Muscle of leg (tissue), 11 donors: ENCODE results near the gene SEMA4D. TPM values are rescaled to one million over a fixed set of nuclear protein-coding genes. Genes with fewer than 3 reads are reported as not detected.

ENCODE experiments used
- DNase-seq: peaks from one replicate; pipeline ENCODE4 v3.0.0; 2013
- H3K27ac ChIP-seq: one replicate; pipeline ENCODE4 v1.5.1; 2013; ENCODE audit warnings: mild to moderate bottlenecking, low read length, control low read depth
- H3K27me3 ChIP-seq: one replicate; pipeline ENCODE4 v1.6.1; 2013; ENCODE audit warnings: low read length; ENCODE audit not compliant: control insufficient read depth, insufficient read depth
- H3K36me3 ChIP-seq: one replicate; pipeline ENCODE4 v1.6.1; 2013; ENCODE audit warnings: low read length; ENCODE audit not compliant: control insufficient read depth, insufficient read depth
- H3K4me1 ChIP-seq: one replicate; pipeline ENCODE4 v1.6.1; 2013; ENCODE audit warnings: low read length; ENCODE audit not compliant: control insufficient read depth, insufficient read depth
- H3K4me3 ChIP-seq: one replicate; pipeline ENCODE4 v1.5.1; 2013; ENCODE audit warnings: low read length, control low read depth
- H3K9me3 ChIP-seq: replicated peaks from 2 replicates; pipeline ENCODE4 v1.6.1; 2013; ENCODE audit warnings: low read depth, low read length; ENCODE audit not compliant: control insufficient read depth
- WGBS: methylation state at CpG from one replicate; pipeline ENCODE4 v1.1.5; 2013; ENCODE audit warnings: missing lambda C conversion rate; ENCODE audit not compliant: insufficient coverage; 5-methylcytosine and 5-hydroxymethylcytosine counted together
- polyA plus RNA-seq, 8 donors: library from polyadenylated mRNA; unstranded; fragments of 120-200 nt; gene quantifications; one replicate each; pipeline versions ENCODE4 v1.2.1 to v1.2.3, GENCODE V29; 2013; ENCODE audit warnings: inconsistent platforms in 1 of 8, low replicate concordance in 1 of 8; ENCODE audit not compliant: insufficient read length in 8 of 8, insufficient read depth in 1 of 8
- total RNA-seq: library from RNA; stranded (reverse); fragments of 120-200 nt; gene quantifications from one replicate; pipeline ENCODE4 v1.2.4, GENCODE V29; 2013

Gene SEMA4D
- total and polyA plus RNA-seq, 9 donors, result 12.4 to 25.3 (median 17.2) TPM

- Histone ChIP-seq H3K27me3 (peaks cover 5% of the 10 kb centered on the region), H3K4me1 (peaks cover 4% of the 10 kb centered on the region), H3K9me3 (peaks cover 4% of the 10 kb centered on the region), H3K4me3 (no peak overlapping the region), H3K36me3 (no peaks in the 10 kb centered on the region), H3K27ac (no peak overlapping the region)
- no peak for DNase-seq
- 77% methylated on average over 6 of the region's 6 CpGs for WGBS
These were observed 32.8 kb upstream of the SEMA4D start for GRCh38 chr9:89530726-89531125.

- Histone ChIP-seq H3K4me1 (peaks cover 15% of the 10 kb centered on the region), H3K27me3 (peaks cover 3% of the 10 kb centered on the region), H3K9me3 (peaks cover 4% of the 10 kb centered on the region), H3K27ac (no peak overlapping the region), H3K4me3 (no peak overlapping the region), H3K36me3 (no peaks in the 10 kb centered on the region)
- DNase-seq, result no peak
- 86% methylated on average over 3 of the region's 5 CpGs for WGBS
These were observed 31.5 kb upstream of the SEMA4D start for GRCh38 chr9:89529243-89530035.

GRCh38 chr9:89528540-89528939, 30.6 kb upstream of the SEMA4D start:
- Histone ChIP-seq H3K4me1 (peaks cover 23% of the 10 kb centered on the region), H3K27ac (no peak overlapping the region), H3K36me3 (no peaks in the 10 kb centered on the region), H3K9me3 (peaks cover 4% of the 10 kb centered on the region), H3K27me3 (peaks cover 3% of the 10 kb centered on the region), H3K4me3 (no peak overlapping the region)
- WGBS, result 92% methylated on average over 5 of the region's 6 CpGs
- DNase-seq, result no peak

GRCh38 chr9:89528131-89528530, 30.2 kb upstream of the SEMA4D start:
- WGBS, result 100% methylated on average over 2 of the region's 5 CpGs
- DNase-seq, result no peak
- peaks cover 4% of the 10 kb centered on the region for H3K9me3 ChIP-seq
- H3K4me3 ChIP-seq, result no peak overlapping the region
- H3K27me3 ChIP-seq, result peaks cover 3% of the 10 kb centered on the region
- no peaks in the 10 kb centered on the region for H3K36me3 ChIP-seq
- no peak overlapping the region for H3K27ac ChIP-seq
- peaks cover 25% of the 10 kb centered on the region for H3K4me1 ChIP-seq

GRCh38 chr9:89527084-89527483, 29.2 kb upstream of the SEMA4D start:
- Histone ChIP-seq H3K36me3 (no peaks in the 10 kb centered on the region), H3K27ac (no peak overlapping the region), H3K4me3 (no peak overlapping the region), H3K9me3 (peaks cover 4% of the 10 kb centered on the region), H3K27me3 (peaks cover 3% of the 10 kb centered on the region), H3K4me1 (peaks cover 28% of the 10 kb centered on the region)
- WGBS, result 100% methylated on average over 1 of the region's 2 CpGs
- DNase-seq, result peak; percentile 74

GRCh38 chr9:89526667-89527066, 28.8 kb upstream of the SEMA4D start:
- Histone ChIP-seq H3K36me3 (no peaks in the 10 kb centered on the region), H3K27ac (no peak overlapping the region), H3K9me3 (peaks cover 4% of the 10 kb centered on the region), H3K4me3 (no peak overlapping the region), H3K4me1 (peaks cover 28% of the 10 kb centered on the region), H3K27me3 (peaks cover 3% of the 10 kb centered on the region)
- WGBS, result 60% methylated on average over 1 of the region's 3 CpGs
- no peak for DNase-seq

GRCh38 chr9:89525446-89526374, 27.8 kb upstream of the SEMA4D start:
- no peaks in the 10 kb centered on the region for H3K36me3 ChIP-seq
- peak overlapping the region; percentile 10 for H3K27ac ChIP-seq

GRCh38 chr9:89524963-89525362, 27.1 kb upstream of the SEMA4D start:
- no peak overlapping the region for H3K4me3 ChIP-seq
- H3K27me3 ChIP-seq, result peaks cover 3% of the 10 kb centered on the region
- peak overlapping the region; percentile 10 for H3K27ac ChIP-seq
- DNase-seq, result peak; percentile 84
- no peaks in the 10 kb centered on the region for H3K36me3 ChIP-seq
- WGBS, result 31% methylated on average over 6 of the region's 6 CpGs
- H3K9me3 ChIP-seq, result peaks cover 4% of the 10 kb centered on the region
- peaks cover 29% of the 10 kb centered on the region for H3K4me1 ChIP-seq

More at GRCh38 chr9:89525446-89526374, 27.8 kb upstream of the SEMA4D start:
- no peak for DNase-seq
- WGBS, result 69% methylated on average over 18 of the region's 24 CpGs
- Histone ChIP-seq H3K27me3 (peaks cover 3% of the 10 kb centered on the region), H3K4me3 (no peak overlapping the region), H3K9me3 (peaks cover 4% of the 10 kb centered on the region), H3K4me1 (peaks cover 28% of the 10 kb centered on the region)

GRCh38 chr9:89523948-89524347, 26.0 kb upstream of the SEMA4D start:
- no peak for DNase-seq
- Histone ChIP-seq H3K4me3 (no peak overlapping the region), H3K9me3 (peaks cover 4% of the 10 kb centered on the region), H3K36me3 (no peaks in the 10 kb centered on the region), H3K4me1 (peaks cover 34% of the 10 kb centered on the region), H3K27me3 (peaks cover 3% of the 10 kb centered on the region), H3K27ac (no peak overlapping the region)
- 100% methylated on average over 1 of the region's 3 CpGs for WGBS

- Histone ChIP-seq H3K4me3 (no peak overlapping the region), H3K36me3 (no peaks in the 10 kb centered on the region), H3K27me3 (peaks cover 2% of the 10 kb centered on the region), H3K4me1 (peaks cover 34% of the 10 kb centered on the region), H3K9me3 (peaks cover 2% of the 10 kb centered on the region), H3K27ac (peak overlapping the region; percentile 42)
- WGBS, result 50% methylated on average over 1 of the region's 2 CpGs
- no peak for DNase-seq
These were observed 25.0 kb upstream of the SEMA4D start for GRCh38 chr9:89522959-89523285.
